ENCODE results near the gene GOLIM4. TPM values are rescaled to one million over a fixed set of nuclear protein-coding genes. Genes with fewer than 3 reads are reported as not detected.

GOLIM4 gene
- total RNA-seq, 1 donor from 2014 or later: 3.4 TPM

GRCh38 chr3:168002786-168003368 is 92.8 kb downstream of the GOLIM4 start:
- intact Hi-C loops (cut with micrococcal nuclease): no loop called here

GRCh38 chr3:168001244-168001643 is 94.5 kb downstream of the GOLIM4 start:
- intact Hi-C loops (cut with micrococcal nuclease): no loop called here

- intact Hi-C loops (cut with micrococcal nuclease): no loop called here
Measured at GRCh38 chr3:167998253-167998652, 97.5 kb downstream of the GOLIM4 start.

GRCh38 chr3:167996514-167996913 is 99.2 kb downstream of the GOLIM4 start:
- intact Hi-C loops (cut with micrococcal nuclease): no loop called here

- intact Hi-C loops (cut with micrococcal nuclease): no loop called here
Measured at GRCh38 chr3:167992381-167992780, 103.3 kb downstream of the GOLIM4 start.

- intact Hi-C loops (cut with micrococcal nuclease): no loop called here
Measured at GRCh38 chr3:167991213-167991612, 104.5 kb downstream of the GOLIM4 start.

- intact Hi-C loops (cut with micrococcal nuclease): no loop called here
Measured at GRCh38 chr3:167989999-167990398, 105.7 kb downstream of the GOLIM4 start.

GRCh38 chr3:167989066-167989465 is 106.7 kb downstream of the GOLIM4 start:
- intact Hi-C loops (cut with micrococcal nuclease): no loop called here

GRCh38 chr3:167983583-167983982 is 112.1 kb downstream of the GOLIM4 start:
- intact Hi-C loops (cut with micrococcal nuclease): no loop called here

- intact Hi-C loops (cut with micrococcal nuclease): no loop called here
Measured at GRCh38 chr3:167978486-167978885, 117.2 kb downstream of the GOLIM4 start.

- intact Hi-C loops (cut with micrococcal nuclease): no loop called here
Measured at GRCh38 chr3:167978071-167978470, 117.7 kb downstream of the GOLIM4 start.

GRCh38 chr3:167976516-167977361 is 119.0 kb downstream of the GOLIM4 start:
- intact Hi-C loops (cut with micrococcal nuclease): no loop called here

GRCh38 chr3:167973901-167974300 is 121.8 kb downstream of the GOLIM4 start:
- intact Hi-C loops (cut with micrococcal nuclease): no loop called here

GRCh38 chr3:167973046-167973445 is 122.7 kb downstream of the GOLIM4 start:
- intact Hi-C loops (cut with micrococcal nuclease): no loop called here

GRCh38 chr3:167972502-167972901 is 123.2 kb downstream of the GOLIM4 start:
- intact Hi-C loops (cut with micrococcal nuclease): no loop called here

- intact Hi-C loops (cut with micrococcal nuclease): no loop called here
Measured at GRCh38 chr3:167969548-167969947, 126.2 kb downstream of the GOLIM4 start.

GRCh38 chr3:167967257-167968036 is 128.3 kb downstream of the GOLIM4 start:
- intact Hi-C loops (cut with micrococcal nuclease): no loop called here
